Measurements from ENCODE around the gene XRCC3. TPM values are rescaled to one million over a fixed set of nuclear protein-coding genes. Genes with fewer than 3 reads are reported as not detected.

The XRCC3 gene
- polyA plus RNA-seq, 3 donors = 0.66 to 8.1 (median 2.0) TPM

DNA sequence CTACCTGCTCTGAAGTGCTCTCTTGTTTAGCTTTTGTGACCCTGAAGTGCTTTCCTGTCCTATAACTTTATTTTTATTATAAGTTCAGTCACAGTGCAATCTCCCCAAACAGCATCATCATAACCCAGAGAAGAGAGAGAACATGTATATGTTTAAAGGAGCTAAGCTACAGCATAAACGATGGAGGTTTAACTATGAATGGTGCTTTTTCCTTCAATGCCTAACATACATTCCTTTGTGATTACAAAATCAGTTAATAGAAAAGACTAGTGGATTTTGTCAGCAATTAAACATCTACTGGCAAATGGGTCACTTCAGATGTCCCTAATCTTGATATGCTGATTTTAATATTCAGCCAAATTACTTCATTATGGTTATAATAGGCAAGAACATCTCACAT is 46.8 kb upstream of the XRCC3 start:
- Histone ChIP-seq H4K20me1 (ENCODE audit: insufficient read depth, low read length) (no peaks in the 10 kb centered on the region), H2AFZ (ENCODE audit: insufficient read depth, low read depth, low read length, poor library complexity, severe bottlenecking) (no peak overlapping the region), H3K9ac (ENCODE audit: insufficient read depth, low read length, poor library complexity, severe bottlenecking) (no peak overlapping the region), H3K4me2 (replicated peaks; ENCODE audit: extremely low read depth, low read length, poor library complexity, severe bottlenecking) (no peak overlapping the region), H3K4me1 (ENCODE audit: control insufficient read depth in 1 of 2, insufficient read depth in 2 of 2, low read length in 2 of 2) (no peaks in the 10 kb centered on the region), H3K9me3 (replicated peaks in 1 of 2; ENCODE audit: control insufficient read depth in 1 of 2, insufficient read depth in 1 of 2, low read length in 2 of 2) (no peaks in the 10 kb centered on the region), H3K36me3 (replicated peaks in 1 of 2; ENCODE audit: control insufficient read depth in 1 of 2, insufficient read depth in 2 of 2, low read length in 2 of 2) (no peaks in the 10 kb centered on the region), H3K27ac (ENCODE audit: low read depth in 1 of 2, low read length in 2 of 2) (no peak overlapping the region), H3K4me3 (replicated peaks in 1 of 3; ENCODE audit: low read depth in 2 of 3, low read length in 3 of 3) (no peak overlapping the region), H3K79me2 (ENCODE audit: insufficient read depth, low read length) (no peaks in the 10 kb centered on the region), H3K27me3 (ENCODE audit: control insufficient read depth in 2 of 2, insufficient read depth in 2 of 2, low read length in 2 of 2) (no peaks in the 10 kb centered on the region)
- no peaks in the 10 kb centered on the region for H3K4me1 Mint-ChIP-seq
- intact Hi-C loops (cut with micrococcal nuclease) = no loop called here
- WGBS (ENCODE audit: insufficient coverage) = no CpG with 5 or more reads among the region's 1 CpG
- H3K27ac Mint-ChIP-seq = no peak overlapping the region
- H3K4me3 Mint-ChIP-seq = no peak overlapping the region
- peaks cover 0 to 3% (median 0%) of the 10 kb centered on the region in 7 donors for H3K9me3 Mint-ChIP-seq
- H3K36me3 Mint-ChIP-seq = no peaks in the 10 kb centered on the region
- TF ChIP-seq, protein P1, sequence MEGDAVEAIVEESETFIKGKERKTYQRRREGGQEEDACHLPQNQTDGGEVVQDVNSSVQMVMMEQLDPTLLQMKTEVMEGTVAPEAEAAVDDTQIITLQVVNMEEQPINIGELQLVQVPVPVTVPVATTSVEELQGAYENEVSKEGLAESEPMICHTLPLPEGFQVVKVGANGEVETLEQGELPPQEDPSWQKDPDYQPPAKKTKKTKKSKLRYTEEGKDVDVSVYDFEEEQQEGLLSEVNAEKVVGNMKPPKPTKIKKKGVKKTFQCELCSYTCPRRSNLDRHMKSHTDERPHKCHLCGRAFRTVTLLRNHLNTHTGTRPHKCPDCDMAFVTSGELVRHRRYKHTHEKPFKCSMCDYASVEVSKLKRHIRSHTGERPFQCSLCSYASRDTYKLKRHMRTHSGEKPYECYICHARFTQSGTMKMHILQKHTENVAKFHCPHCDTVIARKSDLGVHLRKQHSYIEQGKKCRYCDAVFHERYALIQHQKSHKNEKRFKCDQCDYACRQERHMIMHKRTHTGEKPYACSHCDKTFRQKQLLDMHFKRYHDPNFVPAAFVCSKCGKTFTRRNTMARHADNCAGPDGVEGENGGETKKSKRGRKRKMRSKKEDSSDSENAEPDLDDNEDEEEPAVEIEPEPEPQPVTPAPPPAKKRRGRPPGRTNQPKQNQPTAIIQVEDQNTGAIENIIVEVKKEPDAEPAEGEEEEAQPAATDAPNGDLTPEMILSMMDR (IDR thresholded peaks at IDR 0.05) = no peak
- peaks cover 0 to 7% (median 4%) of the 10 kb centered on the region in 3 donors for H3K27me3 Mint-ChIP-seq (ENCODE audit: low read depth in 3 of 3)
- no peak for DNase-seq

DNA sequence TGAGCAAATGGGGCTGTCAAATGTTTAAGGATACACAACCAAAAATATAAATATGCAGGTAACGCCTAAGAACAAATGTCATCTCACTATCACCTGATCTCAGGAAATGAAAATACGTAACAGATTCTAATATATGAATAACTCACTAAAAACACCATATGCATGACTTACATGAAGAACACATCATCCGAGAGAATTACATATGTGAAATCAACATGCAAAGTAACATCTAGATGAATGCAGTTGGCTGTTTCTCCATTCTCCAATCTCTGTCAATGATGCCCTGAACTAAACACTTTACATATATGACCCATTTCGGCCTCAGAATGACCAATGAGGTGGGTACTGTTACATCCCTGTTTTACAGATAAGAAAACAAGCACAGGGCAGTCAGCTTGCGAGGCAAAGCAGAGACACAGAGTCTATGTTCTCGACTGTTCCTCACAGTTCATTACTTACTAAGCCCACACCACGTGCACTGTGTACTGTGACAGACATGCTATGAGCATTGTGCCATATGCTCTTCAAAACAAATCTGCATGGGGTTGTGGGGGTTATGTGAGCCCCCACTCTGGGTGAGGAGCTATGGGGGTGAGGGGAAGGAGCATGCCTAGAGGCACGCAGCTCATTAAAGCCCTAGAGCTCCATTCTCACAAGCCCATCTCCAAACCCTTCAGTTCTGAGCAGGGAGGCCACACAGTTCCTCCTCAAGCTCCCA is 43.0 kb upstream of the XRCC3 start:
- Histone ChIP-seq H3K4me3 (replicated peaks in 1 of 3; ENCODE audit: low read depth in 2 of 3, low read length in 3 of 3) (no peak overlapping the region), H3K27me3 (ENCODE audit: control insufficient read depth in 2 of 2, insufficient read depth in 2 of 2, low read length in 2 of 2) (no peaks in the 10 kb centered on the region), H3K36me3 (replicated peaks in 1 of 2; ENCODE audit: control insufficient read depth in 1 of 2, insufficient read depth in 2 of 2, low read length in 2 of 2) (no peaks in the 10 kb centered on the region), H3K4me2 (replicated peaks; ENCODE audit: extremely low read depth, low read length, poor library complexity, severe bottlenecking) (no peak overlapping the region), H3K9me3 (replicated peaks in 1 of 2; ENCODE audit: control insufficient read depth in 1 of 2, insufficient read depth in 1 of 2, low read length in 2 of 2) (no peaks in the 10 kb centered on the region), H3K9ac (ENCODE audit: insufficient read depth, low read length, poor library complexity, severe bottlenecking) (no peak overlapping the region), H3K4me1 (ENCODE audit: control insufficient read depth in 1 of 2, insufficient read depth in 2 of 2, low read length in 2 of 2) (no peaks in the 10 kb centered on the region), H4K20me1 (ENCODE audit: insufficient read depth, low read length) (no peaks in the 10 kb centered on the region), H3K27ac (ENCODE audit: low read depth in 1 of 2, low read length in 2 of 2) (no peak overlapping the region), H3K79me2 (ENCODE audit: insufficient read depth, low read length) (no peaks in the 10 kb centered on the region), H2AFZ (ENCODE audit: insufficient read depth, low read depth, low read length, poor library complexity, severe bottlenecking) (no peak overlapping the region)
- intact Hi-C loops (cut with micrococcal nuclease) = no loop called here
- 82% methylated on average over 1 of the region's 8 CpGs for WGBS (ENCODE audit: insufficient coverage)
- Mint-ChIP-seq H3K36me3 (no peaks in the 10 kb centered on the region), H3K27me3 (ENCODE audit: low read depth in 3 of 3) (peaks cover 0 to 6% (median 2%) of the 10 kb centered on the region in 3 donors), H3K9me3 (no peaks in the 10 kb centered on the region), H3K4me3 (no peak overlapping the region), H3K27ac (no peak overlapping the region), H3K4me1 (no peaks in the 10 kb centered on the region)
- TF ChIP-seq, protein P1 (IDR thresholded peaks at IDR 0.05) = no peak
- no peak for DNase-seq
